Endothelial cell (in vitro differentiated cells): Measurements from ENCODE around the gene SLC22A17. TPM values are rescaled to one million over a fixed set of nuclear protein-coding genes. Genes with fewer than 3 reads are reported as not detected.

Source experiments
- DNase-seq: peaks from one replicate; pipeline ENCODE4 v3.0.0; 2021; ENCODE audit warnings: low spot score
- H3K27ac Mint-ChIP-seq: one replicate; pipeline ENCODE4 v1.8.0; 2021; ENCODE audit warnings: mixed read lengths, inconsistent platforms; ENCODE audit not compliant: unreplicated experiment
- H3K27me3 Mint-ChIP-seq: one replicate; pipeline ENCODE4 v1.8.0; 2021; ENCODE audit warnings: mild to moderate bottlenecking, moderate library complexity, mixed read lengths, inconsistent platforms; ENCODE audit not compliant: unreplicated experiment
- H3K36me3 Mint-ChIP-seq: one replicate; pipeline ENCODE4 v1.8.0; 2021; ENCODE audit warnings: mild to moderate bottlenecking, low read depth, mixed read lengths, inconsistent platforms; ENCODE audit not compliant: unreplicated experiment
- H3K4me1 Mint-ChIP-seq: one replicate; pipeline ENCODE4 v1.8.0; 2021; ENCODE audit warnings: mild to moderate bottlenecking, mixed read lengths, inconsistent platforms; ENCODE audit not compliant: unreplicated experiment
- H3K4me3 Mint-ChIP-seq: one replicate; pipeline ENCODE4 v1.8.0; 2021; ENCODE audit warnings: mild to moderate bottlenecking, mixed read lengths, inconsistent platforms; ENCODE audit not compliant: unreplicated experiment
- H3K9me3 Mint-ChIP-seq: one replicate; pipeline ENCODE4 v1.8.0; 2021; ENCODE audit warnings: mixed read lengths, inconsistent platforms; ENCODE audit not compliant: unreplicated experiment
- CTCF ChIP-seq: fragments of 200-600 bp; sonication (generic); IDR thresholded peaks from one replicate; pipeline ENCODE4 v1.5.0; 2021; ENCODE audit warnings: antibody characterized with exemption; ENCODE audit not compliant: unreplicated experiment
- total RNA-seq: library from RNA; stranded (reverse); fragmentation: NEBNext Ultra II Directional; extraction: Animal tissue kit (Norgen Biotek cat#: 25700); gene quantifications from one replicate; pipeline ENCODE4 v1.2.1, GENCODE V29; 2021; ENCODE audit not compliant: unreplicated experiment

Gene SLC22A17
- total RNA-seq, 1 donor from 2014 or later: 35.3 TPM

GRCh38 chr14:23359167-23359626 is 6.5 kb upstream of the SLC22A17 start:
- peaks cover 21% of the 10 kb centered on the region for H3K4me1 Mint-ChIP-seq
- H3K9me3 Mint-ChIP-seq: no peaks in the 10 kb centered on the region
- no peak for TF ChIP-seq CTCF
- peaks cover 10% of the 10 kb centered on the region for H3K27me3 Mint-ChIP-seq
- peaks cover 11% of the 10 kb centered on the region for H3K36me3 Mint-ChIP-seq
- no peak overlapping the region for H3K4me3 Mint-ChIP-seq
- DNase-seq: no peak
- no peak overlapping the region for H3K27ac Mint-ChIP-seq

GRCh38 chr14:23358553-23359166 is 6.0 kb upstream of the SLC22A17 start:
- no peak for DNase-seq

GRCh38 chr14:23358042-23358441 is 5.4 kb upstream of the SLC22A17 start:
- H3K27me3 Mint-ChIP-seq: peaks cover 13% of the 10 kb centered on the region
- no peak overlapping the region for H3K4me3 Mint-ChIP-seq
- H3K4me1 Mint-ChIP-seq: peaks cover 27% of the 10 kb centered on the region
- H3K36me3 Mint-ChIP-seq: peaks cover 18% of the 10 kb centered on the region
- DNase-seq: no peak
- H3K9me3 Mint-ChIP-seq: no peaks in the 10 kb centered on the region
- H3K27ac Mint-ChIP-seq: peak overlapping the region; percentile 48
- no peak for TF ChIP-seq CTCF

More at GRCh38 chr14:23358553-23359166, 6.0 kb upstream of the SLC22A17 start:
- TF ChIP-seq CTCF: no peak
- Mint-ChIP-seq H3K36me3 (peaks cover 12% of the 10 kb centered on the region), H3K4me1 (peaks cover 21% of the 10 kb centered on the region), H3K4me3 (peak overlapping the region; percentile 33), H3K27me3 (peaks cover 12% of the 10 kb centered on the region), H3K27ac (peak overlapping the region; percentile 54), H3K9me3 (no peaks in the 10 kb centered on the region)

GRCh38 chr14:23357261-23357660 is 4.6 kb upstream of the SLC22A17 start:
- Mint-ChIP-seq H3K27me3 (peaks cover 13% of the 10 kb centered on the region), H3K4me3 (no peak overlapping the region), H3K27ac (no peak overlapping the region), H3K4me1 (peaks cover 30% of the 10 kb centered on the region), H3K9me3 (no peaks in the 10 kb centered on the region), H3K36me3 (peaks cover 21% of the 10 kb centered on the region)
- TF ChIP-seq CTCF: no peak
- no peak for DNase-seq

- Mint-ChIP-seq H3K9me3 (no peaks in the 10 kb centered on the region), H3K4me3 (peak overlapping the region; percentile 11), H3K27me3 (peaks cover 13% of the 10 kb centered on the region), H3K36me3 (peaks cover 21% of the 10 kb centered on the region), H3K27ac (no peak overlapping the region), H3K4me1 (peaks cover 30% of the 10 kb centered on the region)
- TF ChIP-seq CTCF: no peak
- DNase-seq: no peak
Measured at GRCh38 chr14:23356662-23357061, 4.0 kb upstream of the SLC22A17 start.
